Fibroblast of lung (primary cell): Measurements from ENCODE around the gene DMWD.

Experiments used
- CTCF ChIP-seq, 2 donors: IDR thresholded peaks in 1 of 2; conservative IDR thresholded peaks in 1 of 2; 1 replicate in 1 of 2; 2 replicates in 1 of 2; pipeline ENCODE4 v1.5.1; 2011 to 2012; ENCODE audit warnings: low read length in 2 of 2, control low read depth in 1 of 2, inconsistent platforms in 1 of 2, low read depth in 1 of 2, mild to moderate bottlenecking in 1 of 2
- EZH2 ChIP-seq: IDR thresholded peaks from 2 replicates; pipeline ENCODE4 v1.5.1; 2012; ENCODE audit warnings: low read length, control low read depth, mild to moderate bottlenecking; ENCODE audit errors: missing control alignments

- TF ChIP-seq CTCF (conservative IDR thresholded peaks at IDR 0.05 in 1 of 2, IDR thresholded peaks at IDR 0.05 in 1 of 2; ENCODE audit: low read depth in 1 of 2, low read length in 2 of 2) (no peak), EZH2 (no peak)
These were observed at the start of gene DMWD for GRCh38 chr19:45792470-45793177.
